ENCODE measurements around the gene ARMC7. TPM values are rescaled to one million over a fixed set of nuclear protein-coding genes. Genes with fewer than 3 reads are reported as not detected.

The ARMC7 gene
- total RNA-seq, 1 experiment from 2014 or later = 22.8 TPM

- H3K36me3 Mint-ChIP-seq (ENCODE audit: insufficient read depth in 1 of 3, low read depth in 3 of 3) = peaks cover 9 to 29% (median 19%) of the 10 kb centered on the region in 3 experiments; a peak in 6 of 7 replicates
- no peak for DNase-seq
- H3K27me3 ChIP-seq (ENCODE audit: insufficient read depth, low read length) = no peaks in the 10 kb centered on the region
- H4K91ac ChIP-seq (ENCODE audit: insufficient read length, low read depth, low read length) = no peak overlapping the region
- no CpG with 5 or more reads among the region's 7 CpGs for WGBS (ENCODE audit: extremely low coverage, insufficient read length, low lambda C conversion rate)
- no peaks in the 10 kb centered on the region for H3K4me1 ChIP-seq (ENCODE audit: insufficient read depth, low read length)
- no peak overlapping the region for H3K14ac ChIP-seq (ENCODE audit: insufficient read depth, low read length)
- peaks cover 5% of the 10 kb centered on the region for H3K27me3 Mint-ChIP-seq (ENCODE audit: low read depth)
- H3K18ac ChIP-seq (ENCODE audit: insufficient read length, low read depth, low read length) = no peak overlapping the region
- no peak overlapping the region for H3K4me2 ChIP-seq (ENCODE audit: insufficient read depth, insufficient read length, low read length)
- H3T11ph ChIP-seq (ENCODE audit: low read length) = no peak overlapping the region
- H4K5ac ChIP-seq (ENCODE audit: insufficient read length, low read depth, low read length) = no peak overlapping the region
- no peak overlapping the region for H2BK120ac ChIP-seq (ENCODE audit: low read depth, low read length, poor library complexity, severe bottlenecking)
- no peak overlapping the region for H3K4ac ChIP-seq (ENCODE audit: low read depth, low read length)
- no peak for TF ChIP-seq CTCF (conservative IDR thresholded peaks at IDR 0.05)
- peaks cover 3% of the 10 kb centered on the region for H3K79me1 ChIP-seq (ENCODE audit: insufficient read depth, low read depth, low read length, poor library complexity, severe bottlenecking)
- no peak overlapping the region for H2BK15ac ChIP-seq (ENCODE audit: low read depth, low read length)
- H3K23ac ChIP-seq (ENCODE audit: insufficient read length, low read depth, low read length) = no peak overlapping the region
- no peak overlapping the region for H2AFZ ChIP-seq (ENCODE audit: low read length)
- no peak overlapping the region for H3K27ac ChIP-seq (ENCODE audit: insufficient read length, low read depth, low read length)
- H3K9me3 ChIP-seq (ENCODE audit: control insufficient read depth, low read depth, low read length) = no peaks in the 10 kb centered on the region
- peaks cover 22 to 23% of the 10 kb centered on the region in 2 experiments for H3K4me1 Mint-ChIP-seq
- no peak overlapping the region for H2AK5ac ChIP-seq (ENCODE audit: insufficient read length, low read length)
- peaks cover 7% of the 10 kb centered on the region for H3K23me2 ChIP-seq (ENCODE audit: insufficient read length, low read depth, low read length, poor library complexity, severe bottlenecking)
- no peaks in the 10 kb centered on the region for H4K20me1 ChIP-seq (ENCODE audit: control insufficient read depth, insufficient read depth, insufficient read length)
- H3K27ac Mint-ChIP-seq = peak overlapping the region in 2 of 3 experiments; percentile 23 to 65; a peak in 4 of 7 replicates
- H4K8ac ChIP-seq (replicated peaks; ENCODE audit: insufficient read length, low read depth, low read length) = no peak overlapping the region
- H3K9me3 Mint-ChIP-seq = no peaks in the 10 kb centered on the region
- peak overlapping the region in 1 of 2 experiments; percentile 47; a peak in 2 of 5 replicates for H3K4me3 Mint-ChIP-seq
- H3K79me2 ChIP-seq (ENCODE audit: insufficient read depth, low read length) = no peaks in the 10 kb centered on the region
- H2BK20ac ChIP-seq (ENCODE audit: low read depth, low read length, poor library complexity, severe bottlenecking) = no peak overlapping the region
- no peak overlapping the region for H3K56ac ChIP-seq (ENCODE audit: insufficient read length, low read depth, low read length)
- H3K9ac ChIP-seq (ENCODE audit: extremely low read depth, insufficient read length, low read length) = no peak overlapping the region
- H2BK5ac ChIP-seq (ENCODE audit: insufficient read length, low read length) = no peak overlapping the region
- no peak overlapping the region for H2BK12ac ChIP-seq (ENCODE audit: insufficient read length, low read depth, low read length)
These were observed 2.1 kb downstream of the ARMC7 start for GRCh38 chr17:75111777-75112335.
